Fibroblast of pulmonary artery (primary cell): Measurements from ENCODE around the gene TBC1D28.
A peak's percentile ranks its signal among the peaks of the same experiment; 100 is the strongest.
"Not testable (repeated sequence)": the region's sequence is repeated elsewhere in the genome, so short reads cannot be mapped to it uniquely, and the experiment has no call there.

ENCODE experiments used
- DNase-seq: peaks from one replicate; pipeline ENCODE4 v3.0.0-alpha.2; 2010; ENCODE audit warnings: low read depth
- H3K4me3 ChIP-seq: replicated peaks from 2 replicates; pipeline ENCODE4 v1.5.1; 2011; ENCODE audit warnings: low read depth, mild to moderate bottlenecking, control low read depth, low read length, moderate library complexity
- TF ChIP-seq, protein P1 (sequence below): IDR thresholded peaks from 2 replicates; pipeline ENCODE4 v1.5.1; 2011; ENCODE audit warnings: mild to moderate bottlenecking, control low read depth, low read length, inconsistent platforms; ENCODE audit errors: missing control alignments

The TBC1D28 gene

DNA sequence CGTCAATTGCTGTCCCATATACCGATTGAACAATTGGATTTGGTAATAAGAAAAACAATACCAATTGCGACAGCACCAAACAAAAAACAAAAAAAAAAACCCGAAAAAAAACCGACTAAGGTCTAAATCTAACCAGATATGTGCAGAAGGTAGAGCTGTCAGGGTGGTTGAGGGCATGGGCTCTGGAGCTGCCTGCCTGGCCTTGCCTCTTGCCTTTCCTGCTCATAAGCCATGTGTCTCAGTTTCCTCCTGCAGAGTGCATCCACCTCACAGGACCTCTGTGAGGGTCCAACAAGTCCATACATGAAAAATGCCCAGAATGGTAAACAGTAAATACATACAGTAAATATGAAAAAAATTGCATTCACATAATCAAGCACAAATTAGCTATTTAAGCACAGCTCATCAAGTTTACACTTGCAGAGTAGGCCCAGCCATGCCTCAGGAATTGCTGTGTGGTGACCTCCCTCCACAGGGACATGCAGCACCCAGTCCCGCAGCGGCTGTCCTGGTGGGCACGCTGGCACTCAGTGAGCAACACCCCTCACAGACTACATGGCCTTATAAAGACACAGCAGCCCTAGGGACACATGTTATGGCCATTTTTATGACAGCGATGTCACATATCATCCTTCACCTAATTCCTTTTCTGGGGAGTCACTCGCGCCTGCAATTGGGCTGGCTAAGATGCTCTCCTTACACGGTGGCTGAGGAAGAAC lies 17.9 kb downstream of the TBC1D28 start:
- no peak overlapping the region for H3K4me3 ChIP-seq
- TF ChIP-seq, protein P1, sequence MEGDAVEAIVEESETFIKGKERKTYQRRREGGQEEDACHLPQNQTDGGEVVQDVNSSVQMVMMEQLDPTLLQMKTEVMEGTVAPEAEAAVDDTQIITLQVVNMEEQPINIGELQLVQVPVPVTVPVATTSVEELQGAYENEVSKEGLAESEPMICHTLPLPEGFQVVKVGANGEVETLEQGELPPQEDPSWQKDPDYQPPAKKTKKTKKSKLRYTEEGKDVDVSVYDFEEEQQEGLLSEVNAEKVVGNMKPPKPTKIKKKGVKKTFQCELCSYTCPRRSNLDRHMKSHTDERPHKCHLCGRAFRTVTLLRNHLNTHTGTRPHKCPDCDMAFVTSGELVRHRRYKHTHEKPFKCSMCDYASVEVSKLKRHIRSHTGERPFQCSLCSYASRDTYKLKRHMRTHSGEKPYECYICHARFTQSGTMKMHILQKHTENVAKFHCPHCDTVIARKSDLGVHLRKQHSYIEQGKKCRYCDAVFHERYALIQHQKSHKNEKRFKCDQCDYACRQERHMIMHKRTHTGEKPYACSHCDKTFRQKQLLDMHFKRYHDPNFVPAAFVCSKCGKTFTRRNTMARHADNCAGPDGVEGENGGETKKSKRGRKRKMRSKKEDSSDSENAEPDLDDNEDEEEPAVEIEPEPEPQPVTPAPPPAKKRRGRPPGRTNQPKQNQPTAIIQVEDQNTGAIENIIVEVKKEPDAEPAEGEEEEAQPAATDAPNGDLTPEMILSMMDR = no peak
- no peak for DNase-seq

DNA sequence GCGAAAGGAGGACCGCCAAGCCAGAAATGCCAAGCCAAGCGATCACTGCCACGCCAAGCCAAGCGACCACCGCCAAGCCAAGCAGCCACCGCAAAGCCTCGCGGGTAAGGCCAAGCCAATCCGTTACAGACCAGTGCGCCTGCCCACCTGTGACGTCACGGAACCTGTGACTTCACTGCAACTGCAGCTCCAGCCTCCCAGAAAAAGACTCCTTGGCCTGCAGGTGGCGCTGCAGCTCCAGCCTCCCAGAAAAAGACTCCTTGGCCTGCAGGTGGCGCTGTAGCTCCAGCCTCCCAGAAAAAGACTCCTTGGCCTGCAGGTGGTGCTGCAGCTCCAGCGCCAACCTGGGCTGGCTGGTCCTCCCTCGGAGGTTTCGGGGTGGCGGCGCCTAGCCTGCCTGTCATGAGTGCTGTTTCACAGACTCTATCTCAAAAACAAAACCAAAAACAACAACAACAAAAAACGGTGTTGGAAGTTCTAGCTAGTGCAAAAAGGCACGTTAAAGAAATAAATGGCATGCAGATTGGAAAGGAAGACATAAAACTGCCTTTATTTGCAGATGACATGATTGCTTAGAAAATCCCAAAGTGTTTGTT lies 18.6 kb downstream of the TBC1D28 start:
- peak overlapping the region; percentile 52 for H3K4me3 ChIP-seq
- DNase-seq = peak; percentile 87
- TF ChIP-seq, protein P1 = peak; percentile 80

DNA sequence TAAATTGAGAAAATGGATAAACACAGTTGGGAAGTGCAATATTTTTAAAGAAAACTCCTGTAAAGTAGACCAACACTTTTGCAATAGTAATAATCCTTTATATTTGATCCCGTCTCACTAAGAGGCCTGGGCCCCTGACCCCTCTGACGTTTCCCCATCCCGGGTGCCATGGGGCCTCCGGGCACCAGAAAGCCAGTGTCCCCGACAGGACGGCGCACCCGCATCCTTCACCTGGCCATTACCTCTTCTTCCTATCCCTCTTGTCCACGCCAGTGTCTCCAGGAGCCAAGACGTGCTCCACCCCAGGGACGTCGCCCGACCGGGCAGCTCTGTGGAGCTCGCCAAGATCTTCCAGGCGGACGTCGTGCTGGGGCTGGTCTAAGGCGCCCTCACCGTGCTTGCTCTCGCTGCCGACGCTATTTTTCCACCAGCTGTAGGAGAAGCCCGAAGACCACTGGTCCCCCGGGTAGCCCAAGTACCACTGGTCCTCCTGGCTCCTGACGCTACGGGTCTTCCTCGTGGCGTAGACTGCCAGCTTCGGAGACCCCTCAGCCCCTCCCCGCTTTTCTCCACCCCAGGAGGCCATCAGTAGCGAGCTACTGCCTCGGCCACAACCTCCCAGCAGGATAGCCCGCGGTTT lies 19.2 kb downstream of the TBC1D28 start:
- DNase-seq = peak; percentile 8

DNA sequence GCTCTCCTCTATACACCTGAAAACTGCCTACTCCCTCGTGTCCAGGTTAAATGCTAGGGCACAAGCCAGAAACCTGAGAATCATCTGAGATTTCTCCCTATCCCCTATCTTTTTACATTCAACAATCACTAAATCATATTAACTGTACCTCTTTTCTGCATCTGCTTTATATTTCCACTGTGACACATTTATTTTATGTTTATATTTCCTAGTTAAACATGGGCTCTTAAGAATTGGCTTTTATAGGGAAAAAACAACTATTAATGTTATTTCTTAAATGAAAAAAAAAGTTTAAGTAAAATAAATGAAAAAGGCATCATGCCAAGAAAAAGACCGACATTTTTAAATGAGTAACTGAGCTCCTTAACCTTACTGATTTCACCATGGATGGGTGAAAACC lies 26.6 kb downstream of the TBC1D28 start:
- not testable (repeated sequence) for DNase-seq

More for the DNA sequence above, 19.2 kb downstream of the TBC1D28 start:
- peak overlapping the region; percentile 52 for H3K4me3 ChIP-seq

DNA sequence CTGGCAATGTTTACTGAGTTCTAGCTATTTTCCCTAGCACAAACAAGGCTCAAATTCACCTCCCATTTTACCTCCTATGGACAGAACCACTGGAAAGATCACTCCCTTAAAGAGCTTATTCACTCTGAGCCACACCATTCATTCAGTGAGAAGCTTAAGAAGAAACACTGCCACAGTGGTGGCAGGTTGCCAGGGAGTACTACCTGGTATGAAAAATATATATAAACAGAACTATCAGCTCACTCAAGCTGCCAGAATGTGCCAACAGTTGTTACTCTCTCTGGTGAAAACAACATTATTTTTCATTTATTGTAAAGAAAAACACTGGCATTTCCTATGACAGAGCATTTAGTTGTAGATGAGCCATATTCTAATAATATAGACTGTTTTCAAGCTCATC lies 31.2 kb downstream of the TBC1D28 start:
- H3K4me3 ChIP-seq, DNase-seq: not testable (repeated sequence)

More for the DNA sequence above, 26.6 kb downstream of the TBC1D28 start:
- H3K4me3 ChIP-seq = not testable (repeated sequence)

DNA sequence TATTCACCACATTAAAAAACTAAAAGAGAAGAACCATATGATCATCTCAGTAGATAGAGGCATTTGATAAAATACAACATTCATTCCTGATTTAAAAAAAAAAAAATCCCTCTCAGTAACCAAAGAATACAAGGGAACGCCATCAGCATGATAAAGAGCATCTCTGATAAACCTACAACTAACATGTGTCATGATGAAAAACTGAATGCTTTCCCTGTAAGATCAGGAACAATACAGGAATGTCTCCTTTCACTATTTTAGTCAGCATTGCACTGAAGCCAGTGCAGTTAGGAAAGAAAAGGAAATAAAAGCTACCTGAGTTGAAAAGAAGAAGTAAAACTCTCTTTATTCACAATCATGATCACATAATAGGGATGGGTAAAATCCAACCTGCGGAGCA lies 51.1 kb downstream of the TBC1D28 start:
- not testable (repeated sequence) for DNase-seq, H3K4me3 ChIP-seq
